Measurements from ENCODE around the gene TRPM1.

The TRPM1 gene

DNA sequence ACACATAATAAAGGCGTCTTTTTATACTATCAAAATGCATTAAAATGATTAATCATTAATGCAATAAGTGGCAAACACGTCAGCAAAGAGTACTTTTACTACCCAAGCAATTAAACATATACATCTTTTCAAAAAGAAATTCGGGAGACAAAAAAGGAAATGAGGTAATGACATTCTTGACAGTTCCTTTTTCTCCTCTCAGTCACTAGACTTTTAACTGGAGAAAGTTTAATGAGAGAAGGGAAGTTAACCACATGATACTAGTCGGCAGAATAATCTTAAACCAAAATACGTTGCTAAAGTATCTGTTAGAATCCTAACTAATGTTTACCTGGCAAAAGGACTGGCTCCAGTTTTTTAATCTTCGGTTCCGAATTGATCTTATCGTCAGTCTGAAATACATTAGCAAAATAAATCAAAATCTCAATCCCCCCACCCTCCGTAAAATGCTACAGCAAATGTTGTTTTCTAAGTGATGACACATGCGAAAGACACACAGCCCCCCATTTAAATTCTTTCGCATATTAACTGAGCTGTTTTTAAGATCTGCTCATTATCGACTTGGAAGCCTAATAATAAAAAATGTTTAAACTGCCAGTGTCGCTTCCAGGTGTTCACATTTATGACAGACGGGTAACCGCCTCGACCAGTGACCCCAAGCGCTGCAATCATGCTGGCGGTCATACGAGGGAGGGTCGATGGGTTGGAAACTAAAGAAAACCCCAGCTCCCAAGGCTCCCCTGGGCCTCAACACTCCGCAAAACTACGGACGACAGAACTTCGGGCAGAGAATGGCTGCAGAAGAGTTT is 110.9 kb downstream of the TRPM1 start:
- peak; percentile 76 for FAIRE-seq

DNA sequence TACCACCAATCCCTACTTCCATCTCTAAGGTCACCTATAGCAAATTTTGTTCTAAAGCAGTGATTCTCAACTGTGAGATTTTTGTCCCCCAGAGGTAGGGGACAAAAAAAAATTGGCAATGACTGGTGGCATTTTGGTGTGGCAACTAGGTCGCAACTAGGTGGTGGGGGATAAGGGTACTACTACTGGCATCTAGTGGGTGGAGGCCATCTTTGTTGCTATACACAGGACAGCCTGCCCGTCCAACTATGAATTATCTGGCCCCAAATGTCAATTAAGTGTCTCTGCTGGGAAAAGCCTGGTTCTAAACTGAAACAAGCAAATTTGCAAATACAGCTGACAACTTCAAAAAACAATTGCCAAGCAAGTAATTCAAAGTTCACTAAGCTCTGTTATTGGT is 111.5 kb downstream of the TRPM1 start:
- FAIRE-seq, result no peak
- no peak for DNase-seq (ENCODE audit: extremely low spot score, insufficient read length, low read depth)

More for the DNA sequence above, 110.9 kb downstream of the TRPM1 start:
- DNase-seq (ENCODE audit: extremely low spot score, insufficient read length, low read depth), result no peak

DNA sequence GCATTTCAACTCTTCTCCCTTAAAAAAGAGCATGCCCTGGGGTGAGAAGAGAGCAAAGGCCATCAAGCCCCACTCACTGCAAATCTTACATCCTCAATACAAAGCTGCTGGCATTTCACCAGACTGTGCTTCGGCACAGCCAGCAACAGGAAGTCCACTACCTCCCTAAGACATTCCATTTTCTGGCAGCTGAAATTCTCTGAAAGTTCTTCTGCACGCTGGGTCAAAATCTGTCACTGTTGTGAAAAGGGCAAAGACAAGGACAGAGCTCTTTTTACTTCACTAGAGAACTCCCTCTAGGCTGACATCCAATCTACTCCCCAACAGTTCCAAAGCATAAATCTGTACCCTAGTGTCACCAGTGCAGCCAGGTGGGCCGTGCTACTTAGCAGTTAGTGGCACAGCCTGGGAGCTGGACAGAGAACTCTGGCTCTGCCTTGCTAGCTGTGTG is 116.4 kb downstream of the TRPM1 start:
- DNase-seq (ENCODE audit: extremely low spot score, insufficient read length, low read depth), result no peak
- FAIRE-seq, result no peak

DNA sequence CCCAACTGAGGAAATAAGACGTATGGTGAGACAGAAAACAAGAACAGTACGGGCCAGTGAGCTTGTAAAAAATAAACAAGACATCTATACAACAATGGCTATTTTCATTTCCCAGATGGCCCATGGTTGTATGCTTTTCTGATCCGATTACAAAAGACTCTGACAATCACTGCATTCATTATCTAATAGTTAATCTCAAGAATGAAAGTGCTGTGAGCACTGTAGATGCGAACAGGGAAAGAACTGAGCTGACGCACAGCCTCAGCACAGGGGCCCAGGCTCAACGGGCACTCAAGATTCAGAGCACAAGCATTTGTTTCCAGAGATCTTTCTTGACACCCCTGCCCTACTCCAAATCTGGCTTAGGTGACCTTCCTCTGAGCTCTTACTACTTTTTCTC is 117.0 kb downstream of the TRPM1 start:
- FAIRE-seq, result peak; percentile 64
- DNase-seq (ENCODE audit: extremely low spot score, insufficient read length, low read depth), result no peak

DNA sequence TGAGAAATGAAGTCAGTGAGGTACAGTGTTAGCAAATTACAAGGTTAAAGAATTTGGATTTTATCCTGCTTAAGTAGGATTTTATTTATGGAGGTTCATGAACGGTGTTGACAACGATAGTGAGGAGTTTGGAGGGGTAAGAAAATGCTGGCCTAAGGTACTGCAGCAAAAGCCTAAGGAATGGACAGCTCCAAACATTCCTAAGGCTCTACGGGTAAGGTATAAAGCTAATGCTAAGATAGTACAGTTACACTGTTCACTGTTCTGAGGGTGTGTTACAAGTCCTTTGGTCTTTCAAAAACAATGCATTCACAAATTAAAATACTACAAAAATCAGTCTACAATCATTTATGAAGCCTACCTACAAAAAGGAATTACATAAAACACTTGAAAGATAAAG is 117.4 kb downstream of the TRPM1 start:
- no peak for FAIRE-seq
- no peak for DNase-seq (ENCODE audit: extremely low spot score, insufficient read length, low read depth)

DNA sequence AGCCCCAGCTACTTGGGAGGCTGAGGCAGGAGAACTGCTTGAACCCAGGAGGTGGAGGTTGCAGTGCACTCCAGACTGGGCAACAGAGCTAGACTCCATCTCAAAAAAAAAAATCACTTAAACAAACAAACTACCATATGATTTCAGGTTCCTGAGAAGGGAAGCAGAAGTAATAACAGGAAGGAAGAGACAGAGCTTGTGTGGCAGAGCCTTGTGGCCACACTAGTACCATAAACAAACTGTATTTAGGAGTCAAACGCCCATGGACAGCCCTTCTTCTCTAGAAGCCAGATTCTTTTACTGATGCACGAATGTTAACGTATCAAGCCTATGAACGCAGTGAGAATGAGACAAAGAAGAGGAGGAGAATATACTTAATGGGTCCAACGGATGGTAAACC is 122.1 kb downstream of the TRPM1 start:
- DNase-seq (ENCODE audit: extremely low spot score, insufficient read length, low read depth), result no peak
- no peak for FAIRE-seq

DNA sequence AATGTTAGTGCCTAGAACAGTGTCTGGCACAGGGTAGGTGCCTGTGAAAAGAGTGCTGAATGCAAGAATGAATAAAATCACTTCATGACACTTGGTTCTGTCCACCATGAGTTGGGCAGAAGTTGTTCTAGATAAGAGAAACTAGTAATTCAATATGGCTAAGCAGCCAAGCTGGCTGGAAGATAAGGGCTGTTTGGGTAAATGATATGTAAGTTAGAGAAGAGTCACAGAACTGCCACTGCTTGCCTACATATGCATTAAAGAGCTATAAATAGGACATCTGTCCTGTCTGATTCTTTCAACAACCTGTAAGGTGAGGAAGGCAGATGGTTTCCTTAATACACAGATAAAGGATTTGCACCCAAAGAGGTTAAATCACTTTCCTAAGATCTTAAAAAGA is 123.2 kb downstream of the TRPM1 start:
- FAIRE-seq (no peak), DNase-seq (ENCODE audit: extremely low spot score, insufficient read length, low read depth) (no peak)

DNA sequence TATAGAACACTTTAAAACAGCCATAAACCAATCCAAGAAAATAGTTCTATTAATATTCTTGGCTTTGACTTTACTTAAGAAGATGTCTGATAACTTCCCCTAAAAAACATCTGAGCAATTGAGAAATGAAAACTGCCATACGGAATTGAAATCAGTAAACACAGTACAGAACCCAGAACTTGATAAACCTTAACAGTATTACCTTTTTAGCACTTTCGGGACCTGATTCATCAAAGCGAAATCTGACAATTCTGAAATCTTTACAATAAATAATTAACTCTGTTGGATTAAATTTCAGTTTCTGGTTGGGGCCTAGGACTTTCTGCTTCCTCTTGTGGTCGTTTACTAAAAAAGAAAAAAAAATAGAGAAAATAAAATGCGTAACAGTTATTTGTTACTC is 127.4 kb downstream of the TRPM1 start:
- FAIRE-seq (peak; percentile 51), DNase-seq (ENCODE audit: extremely low spot score, insufficient read length, low read depth) (no peak)

DNA sequence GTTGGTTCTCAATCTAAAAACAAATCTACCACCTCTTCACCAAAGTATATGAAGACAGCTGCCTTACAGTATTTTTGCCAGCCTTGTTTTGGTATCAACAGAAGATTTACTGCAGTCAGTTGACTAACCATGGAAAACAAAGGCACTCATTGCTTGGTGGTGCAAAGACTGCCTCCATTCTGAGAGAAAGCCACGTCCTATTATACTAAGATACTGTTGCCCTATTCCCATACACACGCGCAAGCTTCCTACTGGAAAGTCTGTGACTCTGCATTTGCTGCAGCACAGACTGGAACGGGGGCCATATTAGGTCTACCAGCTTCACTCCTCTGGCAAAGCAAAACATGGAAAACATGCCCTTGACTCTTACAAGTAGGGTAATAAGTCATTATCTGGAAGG is 128.1 kb downstream of the TRPM1 start:
- peak; percentile 18 for FAIRE-seq
- no peak for DNase-seq (ENCODE audit: extremely low spot score, insufficient read length, low read depth)

DNA sequence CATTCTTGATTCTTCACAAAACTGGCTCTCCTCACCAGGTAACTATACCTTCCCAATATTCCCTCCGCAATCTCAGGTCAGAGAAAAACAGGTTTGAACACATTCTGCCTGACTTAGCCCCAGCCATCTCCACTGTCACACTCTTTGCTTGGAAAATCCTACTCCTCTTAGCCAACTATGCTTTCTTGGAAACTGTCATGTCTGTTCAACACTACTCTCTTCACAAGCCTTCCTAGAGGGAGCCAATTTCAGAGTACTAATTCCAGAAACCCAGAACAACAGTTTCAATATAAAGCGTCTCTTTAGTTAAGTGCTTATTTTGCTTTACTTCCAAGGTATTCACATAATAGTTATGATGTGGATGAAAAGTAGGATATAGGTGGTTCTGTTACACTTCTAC is 131.8 kb downstream of the TRPM1 start:
- DNase-seq (ENCODE audit: extremely low spot score, insufficient read length, low read depth) (no peak), FAIRE-seq (no peak)

DNA sequence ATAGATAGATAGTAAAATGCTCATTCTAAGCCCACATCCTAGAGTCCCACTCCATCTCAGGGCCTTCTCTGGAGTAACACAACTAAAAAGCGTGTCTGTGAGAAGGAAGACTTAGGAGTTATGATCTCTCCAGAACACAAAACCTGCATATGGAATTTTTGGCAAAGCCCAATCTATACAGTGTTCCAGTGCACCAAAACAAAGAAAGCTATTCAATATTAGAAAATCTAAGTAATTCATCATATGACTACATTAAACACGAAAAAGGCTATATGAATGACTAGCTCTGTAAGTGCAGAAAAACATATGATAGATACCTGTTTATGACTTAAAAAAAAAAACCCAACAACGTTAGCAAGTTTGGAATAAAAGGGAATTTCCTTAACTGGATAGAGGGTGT is 137.8 kb downstream of the TRPM1 start:
- FAIRE-seq (no peak), DNase-seq (ENCODE audit: extremely low spot score, insufficient read length, low read depth) (no peak)

DNA sequence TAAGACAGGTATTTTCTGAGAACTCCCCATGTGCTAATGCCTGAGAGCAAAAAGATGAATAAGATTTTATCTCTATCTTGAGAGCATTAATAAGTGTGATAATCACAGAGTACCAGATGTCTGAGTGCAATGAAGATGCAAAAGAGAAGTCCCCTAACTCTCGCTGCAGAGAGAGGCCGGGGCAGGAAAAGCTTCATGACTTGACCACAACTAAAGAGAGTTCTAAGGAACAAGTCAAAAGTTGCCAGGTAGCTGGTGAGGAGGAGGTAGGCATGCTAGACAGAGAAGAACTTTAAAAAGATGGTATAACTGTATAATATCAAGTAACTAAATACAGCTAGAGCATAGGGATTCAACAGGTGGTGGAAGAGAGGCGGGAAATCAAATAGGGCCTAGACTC is 138.9 kb downstream of the TRPM1 start:
- no peak for DNase-seq (ENCODE audit: extremely low spot score, insufficient read length, low read depth)
- FAIRE-seq, result no peak

DNA sequence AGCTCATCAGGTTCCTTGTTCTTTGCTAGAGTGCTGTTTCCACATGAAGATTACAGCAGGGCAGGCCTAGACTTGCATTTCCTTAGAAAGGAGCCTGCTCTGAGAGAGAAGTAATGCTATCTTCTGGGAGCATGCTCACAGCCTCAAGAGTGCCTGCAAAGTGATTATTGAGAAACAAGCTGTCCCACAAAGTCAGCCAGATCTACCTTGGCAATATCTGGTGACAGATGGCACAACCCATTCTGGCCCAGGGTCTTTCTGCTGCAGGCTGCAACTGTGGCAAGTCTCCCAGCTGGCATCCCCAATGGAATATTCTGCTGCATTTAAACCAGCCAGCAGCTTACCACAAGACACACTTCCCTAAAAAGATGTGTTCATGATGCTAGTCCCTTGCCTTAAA is 139.4 kb downstream of the TRPM1 start:
- FAIRE-seq, result no peak
- no peak for DNase-seq (ENCODE audit: extremely low spot score, insufficient read length, low read depth)

DNA sequence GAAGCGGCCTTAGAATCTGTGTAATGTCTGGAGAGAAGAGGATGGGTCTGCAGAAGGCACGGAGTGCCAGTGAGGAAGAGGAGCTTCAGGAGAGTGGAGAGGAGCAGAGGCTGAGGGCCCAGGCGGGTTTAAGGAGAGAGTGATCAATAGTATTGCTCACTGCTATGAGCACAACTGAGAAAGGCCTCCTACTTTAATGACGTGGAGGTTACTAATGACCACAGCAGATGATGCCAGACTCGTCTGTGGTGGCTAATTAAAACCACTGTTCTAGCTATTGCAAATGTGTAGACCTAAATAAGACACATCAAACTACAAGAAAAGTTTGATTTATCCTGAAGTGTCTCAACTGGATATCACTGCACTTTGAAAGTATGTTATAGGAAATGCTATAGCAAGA is 143.3 kb downstream of the TRPM1 start:
- DNase-seq (ENCODE audit: extremely low spot score, insufficient read length, low read depth) (no peak), FAIRE-seq (no peak)

DNA sequence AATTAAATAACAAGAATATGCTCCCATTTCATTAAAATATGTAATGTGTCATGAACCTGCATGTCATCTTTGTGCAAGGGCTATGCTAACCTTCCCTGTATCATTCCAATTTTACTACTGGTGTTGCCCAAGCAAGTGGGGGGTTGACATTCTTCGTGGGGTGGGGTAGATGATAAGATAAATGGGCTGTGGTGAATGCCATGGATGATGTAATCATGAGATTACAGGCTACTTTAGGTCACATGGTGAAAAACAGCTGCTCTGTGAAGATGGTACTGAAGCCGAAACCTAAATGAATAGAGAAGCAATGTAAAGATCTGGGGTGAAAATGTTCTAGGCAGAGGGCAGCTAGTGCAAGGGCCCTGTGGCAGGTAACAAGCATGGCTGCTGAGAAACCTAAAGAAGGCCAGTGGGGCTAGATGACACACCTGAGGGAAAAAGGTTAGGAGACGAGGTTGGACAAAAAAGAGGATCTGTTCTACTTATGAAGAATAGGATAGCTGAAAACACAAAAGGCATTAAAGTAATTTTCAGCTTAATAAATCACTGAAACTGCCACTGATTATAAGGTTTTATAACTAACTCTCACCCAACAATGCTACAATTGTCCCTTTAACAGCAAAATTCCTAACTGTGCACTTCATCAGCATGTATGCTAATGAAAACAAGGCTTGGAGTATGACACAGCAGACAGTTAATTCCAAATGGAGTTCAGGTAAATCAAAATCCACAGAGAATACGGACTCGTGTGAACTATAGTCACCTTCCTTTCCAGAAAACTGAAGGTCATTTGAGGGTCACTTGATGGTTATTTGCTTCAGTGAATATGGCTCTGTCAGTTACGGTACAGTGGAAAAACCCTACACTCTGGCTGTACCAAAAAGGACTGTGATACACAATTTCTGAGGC is 145.1 kb downstream of the TRPM1 start:
- FAIRE-seq (peak; percentile 55), DNase-seq (ENCODE audit: extremely low spot score, insufficient read length, low read depth) (no peak)

DNA sequence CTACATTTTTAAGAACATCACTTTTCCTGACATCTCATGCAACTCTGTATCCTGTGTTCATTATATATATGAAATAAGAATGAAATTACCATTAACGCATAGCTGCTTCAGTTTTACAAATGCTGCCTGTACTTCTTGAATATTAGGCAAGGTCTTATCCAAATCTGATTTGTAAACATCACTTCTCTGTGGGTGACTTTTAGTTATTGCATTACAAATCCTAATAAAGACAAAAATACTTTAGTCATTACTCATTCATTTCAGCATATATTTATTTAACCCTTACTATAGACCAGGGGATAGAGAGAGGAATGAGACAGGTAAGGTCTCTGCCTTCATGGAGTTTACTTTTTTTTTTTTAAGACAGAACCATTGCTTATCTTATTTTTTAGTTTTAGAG is 146.9 kb downstream of the TRPM1 start:
- FAIRE-seq (no peak), DNase-seq (ENCODE audit: extremely low spot score, insufficient read length, low read depth) (no peak)

DNA sequence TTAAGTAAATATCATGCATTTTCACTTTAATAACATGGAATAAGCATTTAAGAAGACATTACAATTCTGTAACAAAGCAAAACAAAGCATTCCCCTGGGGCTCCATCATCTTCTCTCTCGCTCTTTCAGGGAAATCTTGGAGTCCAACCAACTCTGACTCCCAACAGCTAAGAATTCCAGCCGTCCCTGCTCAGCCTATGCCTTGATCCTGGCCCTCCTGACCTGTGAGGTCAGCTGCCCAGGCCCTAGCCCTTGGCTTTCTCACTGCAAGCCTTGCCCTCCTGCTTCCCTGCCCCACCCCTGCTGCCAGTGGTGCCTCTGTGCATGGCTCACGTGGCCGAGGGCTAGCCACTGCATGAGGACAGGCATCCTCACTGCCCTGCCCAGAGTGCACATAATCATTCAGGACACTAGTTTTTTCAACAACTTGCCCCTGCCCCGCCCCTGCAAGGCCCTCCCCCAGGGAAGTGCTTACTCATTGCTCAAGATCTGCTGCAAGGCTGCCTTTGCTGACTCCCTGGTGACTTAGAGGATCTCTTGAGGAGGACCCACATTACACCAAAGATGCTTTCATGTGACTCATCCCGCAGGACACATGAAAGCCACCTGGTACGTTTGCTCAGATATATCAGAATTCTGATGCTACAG is 147.7 kb downstream of the TRPM1 start:
- no peak for DNase-seq (ENCODE audit: extremely low spot score, insufficient read length, low read depth)
- no peak for FAIRE-seq

DNA sequence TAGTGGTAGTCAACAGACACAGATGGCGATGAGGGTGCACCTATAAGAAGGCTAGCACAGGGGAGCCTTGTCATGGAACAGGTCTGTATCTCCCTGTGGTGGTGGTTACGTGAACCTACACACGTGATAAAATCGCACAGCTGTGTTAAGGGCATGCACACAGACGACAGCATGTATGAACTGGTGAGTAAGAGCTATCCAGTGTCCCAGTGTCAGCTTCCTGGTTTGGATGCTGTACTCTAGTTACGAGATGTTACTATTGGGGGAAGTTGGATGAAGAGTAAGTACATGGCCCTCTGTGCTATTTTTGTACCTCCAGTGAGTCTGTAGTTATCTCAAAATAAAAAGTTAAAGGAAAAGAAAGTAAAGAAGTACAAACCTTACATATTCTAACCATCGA is 148.3 kb downstream of the TRPM1 start:
- DNase-seq (ENCODE audit: extremely low spot score, insufficient read length, low read depth) (no peak), FAIRE-seq (no peak)
